RWPE1 (cell line): Measurements from ENCODE around the gene PLCB4.
A peak's percentile ranks its signal among the peaks of the same experiment; 100 is the strongest.

Experiments
- CTCF ChIA-PET: fragments of 350-600 bp; sonication (Branson Sonifier 250); formaldehyde crosslinking; extraction: SDS; loops from one replicate; lab custom pipeline; 2021; lab: Yijun Ruan, JAX
- POLR2A ChIA-PET: fragments of 400-600 bp; formaldehyde crosslinking; extraction: SDS; loops from one replicate; lab custom pipeline; 2020; ENCODE audit warnings: antibody characterized with exemption; ENCODE audit not compliant: low non-redundant PET; lab: Yijun Ruan, JAX
- DNase-seq: peaks from one replicate; pipeline ENCODE4 v3.0.0; 2012; ENCODE audit warnings: low spot score
- H3K27ac ChIP-seq: fragments of 450-650 bp; 2 replicates; pipeline ENCODE4 v1.5.1; 2017
- TF ChIP-seq, protein P1 (sequence below): fragments of 450-650 bp; conservative IDR thresholded peaks from 2 replicates; pipeline ENCODE4 v1.5.1; 2017; ENCODE audit warnings: low read depth, mild to moderate bottlenecking

Gene PLCB4

DNA sequence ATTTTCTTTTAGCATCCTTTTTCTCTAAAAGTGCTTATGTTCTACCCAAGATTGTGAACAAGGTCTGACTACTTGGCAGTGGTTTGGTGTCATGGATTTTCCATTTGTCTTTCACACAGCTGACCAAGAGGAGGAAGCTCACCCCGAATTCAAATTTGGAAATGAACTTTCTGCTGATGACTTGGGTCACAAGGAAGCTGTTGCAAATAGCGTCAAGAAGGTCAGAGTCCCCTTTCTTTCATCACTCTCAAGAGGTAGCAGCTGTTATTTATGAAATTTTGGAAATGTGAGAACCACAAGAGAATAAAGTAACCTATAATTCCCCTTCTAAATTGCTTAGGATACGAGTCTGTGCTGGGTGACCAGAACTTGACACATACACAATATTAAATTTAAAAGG, 332.5 kb downstream of the PLCB4 start:
- CTCF ChIA-PET = interaction anchor here (0.6 to 0.7 kb wide), 2 partner anchors 11 to 1270 kb away, joined by 3 read pairs; no protein-coding TSS in a partner anchor
- TF ChIP-seq, protein P1, sequence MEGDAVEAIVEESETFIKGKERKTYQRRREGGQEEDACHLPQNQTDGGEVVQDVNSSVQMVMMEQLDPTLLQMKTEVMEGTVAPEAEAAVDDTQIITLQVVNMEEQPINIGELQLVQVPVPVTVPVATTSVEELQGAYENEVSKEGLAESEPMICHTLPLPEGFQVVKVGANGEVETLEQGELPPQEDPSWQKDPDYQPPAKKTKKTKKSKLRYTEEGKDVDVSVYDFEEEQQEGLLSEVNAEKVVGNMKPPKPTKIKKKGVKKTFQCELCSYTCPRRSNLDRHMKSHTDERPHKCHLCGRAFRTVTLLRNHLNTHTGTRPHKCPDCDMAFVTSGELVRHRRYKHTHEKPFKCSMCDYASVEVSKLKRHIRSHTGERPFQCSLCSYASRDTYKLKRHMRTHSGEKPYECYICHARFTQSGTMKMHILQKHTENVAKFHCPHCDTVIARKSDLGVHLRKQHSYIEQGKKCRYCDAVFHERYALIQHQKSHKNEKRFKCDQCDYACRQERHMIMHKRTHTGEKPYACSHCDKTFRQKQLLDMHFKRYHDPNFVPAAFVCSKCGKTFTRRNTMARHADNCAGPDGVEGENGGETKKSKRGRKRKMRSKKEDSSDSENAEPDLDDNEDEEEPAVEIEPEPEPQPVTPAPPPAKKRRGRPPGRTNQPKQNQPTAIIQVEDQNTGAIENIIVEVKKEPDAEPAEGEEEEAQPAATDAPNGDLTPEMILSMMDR = no peak
- H3K27ac ChIP-seq = no peak overlapping the region
- no peak for DNase-seq
- POLR2A ChIA-PET = no interaction called here

DNA sequence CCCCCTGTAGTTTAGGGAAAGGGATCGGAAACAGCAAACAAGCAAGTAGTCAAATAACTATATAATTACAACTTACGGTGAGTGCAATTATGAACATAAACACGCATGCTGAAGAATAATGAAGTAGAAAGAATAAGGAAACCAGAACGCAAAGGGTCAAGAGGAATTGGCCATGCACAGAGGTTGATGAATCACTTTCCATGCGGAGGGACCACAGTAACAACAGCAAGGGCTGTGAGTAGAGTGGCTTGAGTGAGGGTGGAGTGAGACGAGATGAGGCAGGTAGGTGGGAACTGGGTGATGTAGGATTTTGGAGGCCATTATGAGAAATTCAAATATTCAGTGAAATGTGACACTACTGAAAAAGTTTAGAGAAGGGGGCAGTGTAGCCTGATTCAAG, 333.3 kb downstream of the PLCB4 start:
- DNase-seq = no peak
- CTCF ChIA-PET = no interaction called here
- TF ChIP-seq, protein P1 = no peak
- H3K27ac ChIP-seq = no peak overlapping the region
- POLR2A ChIA-PET = no interaction called here

DNA sequence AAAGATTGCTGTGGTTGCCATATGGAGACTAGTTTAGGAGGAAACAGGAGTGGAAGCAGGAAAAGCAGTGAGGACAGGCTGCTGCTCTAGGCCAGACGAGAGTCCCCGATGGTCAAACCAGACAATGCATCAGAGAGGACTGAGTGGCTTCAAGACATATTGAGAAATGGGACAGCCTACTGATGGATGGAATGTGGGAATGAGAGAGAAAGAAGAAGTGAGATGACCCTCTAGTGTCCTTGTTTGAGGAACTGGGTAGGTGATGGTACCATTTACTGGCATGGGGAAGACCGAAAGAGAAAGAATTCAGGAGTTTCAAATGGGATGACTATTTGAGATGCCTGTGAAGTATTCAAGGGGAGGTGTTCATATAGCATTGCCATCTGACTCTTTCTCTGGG, 333.7 kb downstream of the PLCB4 start:
- TF ChIP-seq, protein P1 = no peak
- CTCF ChIA-PET = no interaction called here
- POLR2A ChIA-PET = no interaction called here
- H3K27ac ChIP-seq = no peak overlapping the region
- DNase-seq = no peak

DNA sequence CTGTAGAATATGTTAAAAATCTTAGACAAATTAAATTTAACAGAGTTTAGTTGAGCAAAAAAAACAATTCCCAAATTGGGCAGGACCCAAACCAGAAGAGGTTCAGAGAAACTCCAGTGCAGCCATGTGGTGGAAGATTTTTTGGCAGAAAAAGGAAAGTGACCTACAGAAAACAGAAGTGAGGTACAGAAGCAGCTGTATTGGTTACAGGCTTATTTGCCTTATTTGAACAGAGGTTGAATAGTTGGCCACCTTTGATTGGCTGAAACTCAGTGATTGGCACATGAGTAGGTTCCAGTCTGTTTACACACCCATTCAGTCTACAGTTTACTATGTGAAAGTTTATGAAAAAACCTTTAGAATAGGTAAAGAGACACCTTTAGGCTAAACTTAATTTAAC, 334.6 kb downstream of the PLCB4 start:
- no peak for DNase-seq
- TF ChIP-seq, protein P1 = no peak
- CTCF ChIA-PET = no interaction called here
- no peak overlapping the region for H3K27ac ChIP-seq
- POLR2A ChIA-PET = no interaction called here

DNA sequence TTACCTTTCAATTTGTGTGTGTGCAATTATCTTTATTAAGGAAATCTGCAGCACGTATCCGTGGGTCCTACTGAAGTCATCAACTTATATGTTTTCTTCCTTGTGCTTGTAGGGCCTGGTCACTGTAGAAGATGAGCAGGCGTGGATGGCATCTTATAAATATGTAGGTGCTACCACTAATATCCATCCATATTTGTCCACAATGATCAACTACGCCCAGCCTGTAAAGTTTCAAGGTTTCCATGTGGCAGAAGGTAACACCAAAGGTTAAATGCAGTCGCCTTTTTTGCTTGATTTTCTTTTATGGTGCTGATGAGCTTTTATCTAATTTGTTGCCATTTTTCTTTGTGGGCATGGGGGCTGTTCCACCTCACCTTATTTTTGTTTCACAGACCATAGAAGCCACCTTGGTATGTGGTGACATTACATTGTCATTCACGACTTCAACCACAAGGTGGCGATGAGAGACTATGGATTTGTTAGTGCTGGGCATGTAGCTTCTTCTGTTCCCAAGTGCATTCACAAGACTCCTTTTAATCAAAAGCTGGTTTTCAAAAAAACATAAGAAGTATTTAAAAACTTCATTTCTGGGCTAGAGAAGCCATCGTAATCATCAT, 339.0 kb downstream of the PLCB4 start:
- no peak overlapping the region for H3K27ac ChIP-seq
- ChIA-PET CTCF (interaction anchor here (0.5 to 3.3 kb wide), 20 partner anchors 11 to 1652 kb away, joined by 3 to 35 read pairs (median 4); no protein-coding TSS in a partner anchor), POLR2A (no interaction called here)
- peak; percentile 54 for DNase-seq
- TF ChIP-seq, protein P1 = peak; percentile 93

GRCh38 chr20:9408422-9409300, 339.8 kb downstream of the PLCB4 start:
- CTCF ChIA-PET = interaction anchor here (0.5 to 3.3 kb wide), 18 partner anchors 11 to 1651 kb away, joined by 3 to 35 read pairs (median 4); no protein-coding TSS in a partner anchor
- DNase-seq = no peak
- TF ChIP-seq, protein P1 = peak; percentile 63
- POLR2A ChIA-PET = no interaction called here
- H3K27ac ChIP-seq = no peak overlapping the region
